ENCODE results near the gene CYSRT1. TPM values are rescaled to one million over a fixed set of nuclear protein-coding genes. Genes with fewer than 3 reads are reported as not detected.

Gene CYSRT1
- total and polyA plus RNA-seq, 8 donors: 0.92 to 47.3 (median 3.4) TPM; not detected in 3

- H3K27me3 ChIP-seq: peaks cover 15 to 56% (median 49%) of the 10 kb centered on the region in 3 donors
- peak in 1 of 2 donors; percentile 45 for DNase-seq
- 51 to 63% (median 57%) methylated on average over 25 to 35 of the region's 35 CpGs for WGBS, 5 donors
- peaks cover 27 to 60% (median 57%) of the 10 kb centered on the region in 4 donors for H3K4me1 ChIP-seq
- H3K9me3 ChIP-seq: no peaks in the 10 kb centered on the region
- TF ChIP-seq EP300 (IDR thresholded peaks at IDR 0.05) (no peak), CTCF (IDR thresholded peaks at IDR 0.05) (no peak), POLR2A (IDR thresholded peaks at IDR 0.05) (no peak), POLR2AphosphoS5 (IDR thresholded peaks at IDR 0.05) (no peak)
- peak overlapping the region in 1 of 5 donors; percentile 8 for H3K27ac ChIP-seq
- peak overlapping the region in 3 of 4 donors; percentile 14 to 38 (median 34) for H3K4me3 ChIP-seq
- H3K36me3 ChIP-seq: no peaks in the 10 kb centered on the region
- intact Hi-C loops (cut with DNase I; ENCODE audit: low total_unique reads): loop anchor here (10.0 kb wide), 1 partner anchor 51 kb away; the partner anchor contains the start of genes ANAPC2 and SSNA1
Measured at GRCh38 chr9:137235424-137236237, 10.7 kb downstream of the CYSRT1 start.

- peak overlapping the region in 2 of 5 donors; percentile 24 to 37 for H3K27ac ChIP-seq
- H3K4me3 ChIP-seq: peak overlapping the region in 3 of 4 donors; percentile 14 to 38 (median 34)
- H3K27me3 ChIP-seq: peaks cover 15 to 49% (median 42%) of the 10 kb centered on the region in 3 donors
- H3K36me3 ChIP-seq: no peaks in the 10 kb centered on the region
- DNase-seq: peak; percentile 93 to 96
- WGBS, 5 donors: 8 to 11% (median 9%) methylated on average over 16 to 31 of the region's 31 CpGs
- H3K9me3 ChIP-seq: no peaks in the 10 kb centered on the region
- TF ChIP-seq EP300 (IDR thresholded peaks at IDR 0.05) (no peak), POLR2A (IDR thresholded peaks at IDR 0.05) (no peak), POLR2AphosphoS5 (IDR thresholded peaks at IDR 0.05) (peak in 1 of 3 donors; percentile 60), CTCF (IDR thresholded peaks at IDR 0.05) (peak in 5 of 7 experiments; percentile 98 to 100 (median 99))
- peaks cover 27 to 60% (median 57%) of the 10 kb centered on the region in 4 donors for H3K4me1 ChIP-seq
- intact Hi-C loops (cut with DNase I; ENCODE audit: low total_unique reads): loop anchor here (10.0 kb wide), 1 partner anchor 52 kb away; the partner anchor contains the start of genes ANAPC2 and SSNA1
Measured at GRCh38 chr9:137236238-137236935, 11.4 kb downstream of the CYSRT1 start.

GRCh38 chr9:137236936-137237421, 12.0 kb downstream of the CYSRT1 start:
- Histone ChIP-seq H3K36me3 (peaks cover 0 to 3% (median under 1%) of the 10 kb centered on the region in 4 donors), H3K4me1 (peaks cover 29 to 64% (median 59%) of the 10 kb centered on the region in 4 donors), H3K27me3 (peaks cover 15 to 43% (median 39%) of the 10 kb centered on the region in 3 donors), H3K9me3 (no peaks in the 10 kb centered on the region), H3K4me3 (peak overlapping the region in 3 of 4 donors; percentile 14 to 38 (median 34)), H3K27ac (peak overlapping the region in 2 of 5 donors; percentile 24 to 37)
- intact Hi-C loops (cut with DNase I; ENCODE audit: low total_unique reads): loop anchor here (10.0 kb wide), 1 partner anchor 52 kb away; the partner anchor contains the start of genes ANAPC2 and SSNA1
- WGBS, 5 donors: 30 to 38% (median 34%) methylated on average over 5 to 11 of the region's 11 CpGs
- TF ChIP-seq EP300 (IDR thresholded peaks at IDR 0.05) (no peak), POLR2AphosphoS5 (IDR thresholded peaks at IDR 0.05) (no peak), POLR2A (IDR thresholded peaks at IDR 0.05) (no peak), CTCF (IDR thresholded peaks at IDR 0.05) (no peak)
- peak in 1 of 2 donors; percentile 59 for DNase-seq
